H9 (cell line): ENCODE data around the gene EML5. TPM values are rescaled to one million over a fixed set of nuclear protein-coding genes. Genes with fewer than 3 reads are reported as not detected.

ENCODE experiments used
- DNase-seq: peaks from one replicate; pipeline ENCODE4 v3.0.0-alpha.2; 2017
- H2AFZ ChIP-seq: one replicate; pipeline ENCODE4 v1.6.1; 2013; ENCODE audit warnings: mild to moderate bottlenecking, low read length, control low read depth, moderate library complexity
- H2AK5ac ChIP-seq: 2 replicates; pipeline ENCODE4 v1.6.1; 2013; ENCODE audit warnings: low read length, control low read depth, mixed read lengths; ENCODE audit not compliant: insufficient read length
- H2BK120ac ChIP-seq: one replicate; pipeline ENCODE4 v1.6.1; 2013; ENCODE audit warnings: low read depth, mild to moderate bottlenecking, low read length, control low read depth, inconsistent platforms; ENCODE audit not compliant: poor library complexity, severe bottlenecking
- H2BK12ac ChIP-seq: 2 replicates; pipeline ENCODE4 v1.6.1; 2013; ENCODE audit warnings: low read length, control low read depth, mixed read lengths, low read depth; ENCODE audit not compliant: insufficient read length
- H2BK15ac ChIP-seq: 2 replicates; pipeline ENCODE4 v1.6.1; 2013; ENCODE audit warnings: low read depth, low read length, control low read depth
- H2BK20ac ChIP-seq: one replicate; pipeline ENCODE4 v1.6.1; 2013; ENCODE audit warnings: low read depth, mild to moderate bottlenecking, low read length, control low read depth, inconsistent platforms; ENCODE audit not compliant: poor library complexity, severe bottlenecking
- H2BK5ac ChIP-seq: 2 replicates; pipeline ENCODE4 v1.6.1; 2013; ENCODE audit warnings: low read length, control low read depth, mixed read lengths; ENCODE audit not compliant: insufficient read length
- H3K14ac ChIP-seq: 2 replicates; pipeline ENCODE4 v1.6.1; 2013; ENCODE audit warnings: low read length, control low read depth; ENCODE audit not compliant: insufficient read depth
- H3K18ac ChIP-seq: 2 replicates; pipeline ENCODE4 v1.6.1; 2013; ENCODE audit warnings: low read depth, mild to moderate bottlenecking, mixed read lengths, low read length, control low read depth; ENCODE audit not compliant: insufficient read length
- H3K23ac ChIP-seq: 2 replicates; pipeline ENCODE4 v1.6.1; 2013; ENCODE audit warnings: low read length, control low read depth, mixed read lengths, low read depth; ENCODE audit not compliant: insufficient read length
- H3K23me2 ChIP-seq: 2 replicates; pipeline ENCODE4 v1.6.1; 2013; ENCODE audit warnings: low read depth, mild to moderate bottlenecking, mixed read lengths, low read length, control low read depth; ENCODE audit not compliant: insufficient read length, poor library complexity, severe bottlenecking
- H3K27ac ChIP-seq: 2 replicates; pipeline ENCODE4 v1.5.1; 2013; ENCODE audit warnings: low read length, control low read depth, mixed read lengths, low read depth; ENCODE audit not compliant: insufficient read length
- H3K27me3 ChIP-seq: 2 replicates; pipeline ENCODE4 v1.6.1; 2013; ENCODE audit warnings: low read length, control low read depth, inconsistent platforms; ENCODE audit not compliant: insufficient read depth
- H3K4ac ChIP-seq: 2 replicates; pipeline ENCODE4 v1.6.1; 2013; ENCODE audit warnings: low read depth, mild to moderate bottlenecking, control low read depth, inconsistent platforms, low read length, moderate library complexity
- H3K4me1 ChIP-seq: 2 replicates; pipeline ENCODE4 v1.6.1; 2013; ENCODE audit warnings: low read length, control low read depth, inconsistent platforms; ENCODE audit not compliant: insufficient read depth
- H3K4me2 ChIP-seq: 2 replicates; pipeline ENCODE4 v1.6.1; 2013; ENCODE audit warnings: low read length, control low read depth, mixed read lengths; ENCODE audit not compliant: insufficient read length, insufficient read depth
- H3K56ac ChIP-seq: 2 replicates; pipeline ENCODE4 v1.6.1; 2013; ENCODE audit warnings: low read depth, mild to moderate bottlenecking, mixed read lengths, low read length, control low read depth; ENCODE audit not compliant: insufficient read length
- H3K79me1 ChIP-seq: 2 replicates; pipeline ENCODE4 v1.6.1; 2013; ENCODE audit warnings: low read depth, mild to moderate bottlenecking, moderate library complexity, low read length, control low read depth, inconsistent platforms; ENCODE audit not compliant: insufficient read depth, poor library complexity, severe bottlenecking
- H3K79me2 ChIP-seq: 2 replicates; pipeline ENCODE4 v1.6.1; 2013; ENCODE audit warnings: low read length, control low read depth, inconsistent platforms; ENCODE audit not compliant: insufficient read depth
- H3K9ac ChIP-seq: 2 replicates; pipeline ENCODE4 v1.6.1; 2013; ENCODE audit warnings: low read length, control low read depth, mixed read lengths; ENCODE audit not compliant: insufficient read length; ENCODE audit errors: extremely low read depth
- H3K9me3 ChIP-seq: one replicate; pipeline ENCODE4 v1.6.1; 2013; ENCODE audit warnings: low read depth, low read length, inconsistent platforms; ENCODE audit not compliant: control insufficient read depth
- H3T11ph ChIP-seq: one replicate; pipeline ENCODE4 v1.6.1; 2013; ENCODE audit warnings: mild to moderate bottlenecking, low read length, control low read depth, inconsistent platforms
- H4K20me1 ChIP-seq: one replicate; pipeline ENCODE4 v1.6.1; 2013; ENCODE audit not compliant: control insufficient read depth, insufficient read length, insufficient read depth
- H4K5ac ChIP-seq: 2 replicates; pipeline ENCODE4 v1.6.1; 2013; ENCODE audit warnings: low read depth, mild to moderate bottlenecking, mixed read lengths, low read length, control low read depth; ENCODE audit not compliant: insufficient read length
- H4K8ac ChIP-seq: replicated peaks from 2 replicates; pipeline ENCODE4 v1.6.1; 2013; ENCODE audit warnings: low read length, control low read depth, mixed read lengths, low read depth; ENCODE audit not compliant: insufficient read length
- H4K91ac ChIP-seq: 2 replicates; pipeline ENCODE4 v1.6.1; 2013; ENCODE audit warnings: low read depth, mild to moderate bottlenecking, moderate library complexity, mixed read lengths, low read length, control low read depth; ENCODE audit not compliant: insufficient read length
- H3K27ac Mint-ChIP-seq, 3 experiments: 2 replicates in 2 of 3; 3 replicates in 1 of 3; pipeline ENCODE4 v1.8.0; 2020 to 2021; ENCODE audit warnings: mixed read lengths in 3 of 3, mild to moderate bottlenecking in 1 of 3, moderate library complexity in 1 of 3
- H3K27me3 Mint-ChIP-seq: 2 replicates; pipeline ENCODE4 v1.8.0; 2021; ENCODE audit warnings: low read depth, mild to moderate bottlenecking, moderate library complexity, mixed read lengths
- H3K36me3 Mint-ChIP-seq, 3 experiments: 2 replicates in 2 of 3; 3 replicates in 1 of 3; pipeline ENCODE4 v1.8.0; 2020 to 2021; ENCODE audit warnings: low read depth in 3 of 3, mixed read lengths in 3 of 3; ENCODE audit not compliant: insufficient read depth in 1 of 3
- H3K4me1 Mint-ChIP-seq, 2 experiments: 2 replicates each; pipeline ENCODE4 v1.8.0; 2020; ENCODE audit warnings: mixed read lengths in 2 of 2
- H3K4me3 Mint-ChIP-seq, 2 experiments: 2 replicates in 1 of 2; 3 replicates in 1 of 2; pipeline ENCODE4 v1.8.0; 2020 to 2021; ENCODE audit warnings: mild to moderate bottlenecking in 2 of 2, mixed read lengths in 2 of 2, moderate library complexity in 1 of 2
- H3K9me3 Mint-ChIP-seq, 2 experiments: 2 replicates in 1 of 2; 3 replicates in 1 of 2; pipeline ENCODE4 v1.8.0; 2020; ENCODE audit warnings: mild to moderate bottlenecking in 2 of 2, mixed read lengths in 2 of 2, moderate library complexity in 1 of 2
- CTCF ChIP-seq: fragments of 200-600 bp; sonication (generic); conservative IDR thresholded peaks from 3 replicates; pipeline ENCODE4 v1.8.0; 2021; ENCODE audit warnings: antibody characterized with exemption, mild to moderate bottlenecking
- WGBS: extraction: QIAGEN DNeasy Blood & Tissue Kit; methylation state at CpG from one replicate; pipeline ENCODE4 v1.1.7; 2013; ENCODE audit warnings: missing lambda C conversion rate, low lambda C conversion rate, mixed read lengths; ENCODE audit not compliant: insufficient read length; ENCODE audit errors: extremely low coverage; 5-methylcytosine and 5-hydroxymethylcytosine counted together
- total RNA-seq: library from RNA; stranded (reverse); gene quantifications from 2 replicates; pipeline ENCODE4 v1.2.1, GENCODE V29; 2021

Gene EML5
- total RNA-seq, 1 experiment from 2014 or later = 0.81 TPM

DNA sequence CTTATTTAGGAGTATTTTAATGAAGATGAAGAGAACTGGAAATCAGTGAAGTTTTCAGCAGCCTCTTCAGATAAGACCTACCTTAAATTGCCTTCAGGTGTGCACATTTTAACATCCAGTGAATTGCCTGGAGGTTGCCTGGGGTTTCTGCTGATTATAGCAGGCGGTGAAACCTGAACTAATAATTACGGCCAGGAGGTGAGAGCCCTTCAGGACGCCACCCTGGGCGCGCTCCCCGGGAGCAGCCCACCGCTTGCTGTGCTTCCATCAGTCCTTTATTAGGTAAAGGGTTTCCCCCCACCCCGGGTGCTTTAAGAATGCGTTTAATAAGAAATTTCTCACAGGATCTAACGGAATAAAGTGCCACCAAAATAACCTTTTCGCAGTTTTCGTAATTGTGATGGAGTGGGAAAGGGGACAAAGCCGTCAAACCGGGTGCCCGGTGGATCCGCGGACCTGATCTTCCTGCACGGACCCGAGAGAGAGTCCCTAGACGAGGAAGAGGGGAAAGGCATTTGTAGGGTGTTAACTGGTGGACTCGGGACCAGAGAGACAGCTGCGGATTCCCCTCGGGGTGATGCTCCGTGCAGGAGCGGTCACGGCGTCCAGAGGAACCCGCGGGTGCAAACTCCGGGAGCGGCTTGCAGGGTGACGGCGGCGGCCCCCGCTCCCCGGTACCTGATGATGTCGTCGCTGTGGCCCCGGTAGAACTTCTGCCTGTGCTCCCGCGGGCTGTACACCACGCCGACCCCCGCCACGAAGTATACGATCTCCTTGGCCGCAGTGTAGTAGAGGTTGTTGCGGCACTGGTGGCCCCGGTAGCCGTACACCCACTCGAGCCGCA lies 902 bp downstream of the EML5 start:
- Histone ChIP-seq H2BK120ac (no peak overlapping the region), H2BK12ac (no peak overlapping the region), H3K18ac (no peak overlapping the region), H4K8ac (no peak overlapping the region), H4K5ac (no peak overlapping the region), H3K27me3 (peaks cover 18% of the 10 kb centered on the region; the same call in 1 of the 2 replicates), H3K9me3 (no peaks in the 10 kb centered on the region), H2AK5ac (no peak overlapping the region), H3K56ac (no peak overlapping the region), H2BK20ac (no peak overlapping the region), H3K27ac (no peak overlapping the region), H2BK15ac (no peak overlapping the region; the same call in 1 of the 2 replicates), H3K23ac (no peak overlapping the region), H3K79me1 (no peaks in the 10 kb centered on the region), H3K79me2 (no peaks in the 10 kb centered on the region), H3K4ac (no peak overlapping the region), H3K14ac (no peak overlapping the region; the same call in 1 of the 2 replicates), H4K20me1 (no peaks in the 10 kb centered on the region), H3T11ph (no peak overlapping the region), H2BK5ac (no peak overlapping the region), H3K4me1 (no peaks in the 10 kb centered on the region), H3K23me2 (peaks cover 11% of the 10 kb centered on the region), H4K91ac (no peak overlapping the region), H3K4me2 (peak overlapping the region; percentile 92), H3K9ac (no peak overlapping the region), H2AFZ (no peak overlapping the region)
- Mint-ChIP-seq H3K4me1 (peaks cover 4 to 7% of the 10 kb centered on the region in 2 experiments; a peak in 3 of 4 replicates), H3K27me3 (peaks cover 62% of the 10 kb centered on the region), H3K9me3 (no peaks in the 10 kb centered on the region), H3K27ac (no peak overlapping the region), H3K36me3 (no peaks in the 10 kb centered on the region), H3K4me3 (peak overlapping the region; percentile 67 to 88)
- DNase-seq = peak; percentile 37
- no CpG with 5 or more reads among the region's 52 CpGs for WGBS
- no peak for TF ChIP-seq CTCF
